ENCODE data around the gene EFNA1. TPM values are rescaled to one million over a fixed set of nuclear protein-coding genes. Genes with fewer than 3 reads are reported as not detected.

The EFNA1 gene
- total RNA-seq, 1 experiment from 2014 or later = 1.0 TPM

DNA sequence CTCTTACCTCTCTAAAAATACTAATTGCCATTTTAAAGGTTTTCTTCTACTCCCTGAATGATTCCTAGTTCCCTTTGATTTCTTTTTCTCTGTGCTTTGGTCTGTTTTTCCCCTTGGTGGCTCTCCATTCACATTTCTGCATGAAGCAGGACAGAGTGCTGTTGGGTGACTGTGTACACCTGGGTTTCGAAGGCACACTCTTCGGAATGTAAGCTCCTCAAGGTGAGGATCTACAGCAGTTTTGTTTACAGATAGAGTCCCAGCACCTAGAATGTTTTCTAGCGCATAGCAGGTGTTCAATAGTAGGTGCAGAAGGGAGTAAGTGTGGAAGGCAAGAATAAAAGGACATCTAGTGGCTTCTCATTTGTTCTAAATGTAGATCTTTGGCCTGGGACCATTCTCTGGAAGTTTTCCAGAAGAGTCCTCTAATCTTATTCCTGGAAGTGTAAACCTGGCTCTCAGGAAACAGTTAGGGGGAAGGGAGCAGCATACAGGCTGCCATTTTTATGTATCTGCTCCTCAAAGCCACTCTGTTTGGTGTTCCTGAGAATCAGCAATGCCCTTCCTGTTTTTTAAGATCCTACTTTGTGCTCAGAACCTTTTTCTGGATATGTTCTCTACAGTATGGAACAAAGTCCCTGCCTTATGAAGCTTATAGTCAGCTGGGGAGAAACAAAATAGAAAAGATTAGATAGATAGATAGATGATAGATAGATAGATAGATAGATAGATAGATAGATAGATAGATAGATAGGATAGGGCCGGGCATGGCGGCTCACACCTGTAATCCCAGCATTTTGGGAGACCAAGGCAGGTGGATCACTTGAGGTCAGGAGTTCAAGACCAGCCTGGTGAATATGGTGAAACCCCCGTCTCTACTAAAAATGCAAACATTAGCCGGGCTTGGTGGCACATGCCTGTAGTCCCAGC, 22.8 kb upstream of the EFNA1 start:
- TF ChIP-seq EZH2 (IDR thresholded peaks at IDR 0.05; ENCODE audit: borderline replicate concordance, low read depth, low read length, poor library complexity, severe bottlenecking) = no peak
- TF ChIP-seq, protein P1, sequence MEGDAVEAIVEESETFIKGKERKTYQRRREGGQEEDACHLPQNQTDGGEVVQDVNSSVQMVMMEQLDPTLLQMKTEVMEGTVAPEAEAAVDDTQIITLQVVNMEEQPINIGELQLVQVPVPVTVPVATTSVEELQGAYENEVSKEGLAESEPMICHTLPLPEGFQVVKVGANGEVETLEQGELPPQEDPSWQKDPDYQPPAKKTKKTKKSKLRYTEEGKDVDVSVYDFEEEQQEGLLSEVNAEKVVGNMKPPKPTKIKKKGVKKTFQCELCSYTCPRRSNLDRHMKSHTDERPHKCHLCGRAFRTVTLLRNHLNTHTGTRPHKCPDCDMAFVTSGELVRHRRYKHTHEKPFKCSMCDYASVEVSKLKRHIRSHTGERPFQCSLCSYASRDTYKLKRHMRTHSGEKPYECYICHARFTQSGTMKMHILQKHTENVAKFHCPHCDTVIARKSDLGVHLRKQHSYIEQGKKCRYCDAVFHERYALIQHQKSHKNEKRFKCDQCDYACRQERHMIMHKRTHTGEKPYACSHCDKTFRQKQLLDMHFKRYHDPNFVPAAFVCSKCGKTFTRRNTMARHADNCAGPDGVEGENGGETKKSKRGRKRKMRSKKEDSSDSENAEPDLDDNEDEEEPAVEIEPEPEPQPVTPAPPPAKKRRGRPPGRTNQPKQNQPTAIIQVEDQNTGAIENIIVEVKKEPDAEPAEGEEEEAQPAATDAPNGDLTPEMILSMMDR (conservative IDR thresholded peaks at IDR 0.05; ENCODE audit: low read depth, low read length) = no peak
- CTCF ChIA-PET = no interaction called here
- Histone ChIP-seq H3K27me3 (replicated peaks; ENCODE audit: insufficient read depth, low read depth, low read length, poor library complexity) (no peaks in the 10 kb centered on the region), H3K4me3 (ENCODE audit: low read depth, low read length, poor library complexity, severe bottlenecking) (no peak overlapping the region), H3K9me3 (ENCODE audit: low read depth, low read length, poor library complexity, severe bottlenecking) (no peaks in the 10 kb centered on the region), H3K36me3 (ENCODE audit: insufficient read depth, low read length, poor library complexity, severe bottlenecking) (no peaks in the 10 kb centered on the region), H3K27ac (ENCODE audit: low read depth, low read length, poor library complexity, severe bottlenecking) (no peak overlapping the region), H3K4me1 (ENCODE audit: insufficient read depth, low read length, poor library complexity, severe bottlenecking) (no peaks in the 10 kb centered on the region)
- intact Hi-C loops (cut with micrococcal nuclease; ENCODE audit: unreplicated experiment) = no loop called here
- DNase-seq (ENCODE audit: low spot score) = no peak
- BruUV-seq (replicated peaks) = no TSS peak
- POLR2A ChIA-PET (ENCODE audit: low non-redundant PET) = no interaction called here

DNA sequence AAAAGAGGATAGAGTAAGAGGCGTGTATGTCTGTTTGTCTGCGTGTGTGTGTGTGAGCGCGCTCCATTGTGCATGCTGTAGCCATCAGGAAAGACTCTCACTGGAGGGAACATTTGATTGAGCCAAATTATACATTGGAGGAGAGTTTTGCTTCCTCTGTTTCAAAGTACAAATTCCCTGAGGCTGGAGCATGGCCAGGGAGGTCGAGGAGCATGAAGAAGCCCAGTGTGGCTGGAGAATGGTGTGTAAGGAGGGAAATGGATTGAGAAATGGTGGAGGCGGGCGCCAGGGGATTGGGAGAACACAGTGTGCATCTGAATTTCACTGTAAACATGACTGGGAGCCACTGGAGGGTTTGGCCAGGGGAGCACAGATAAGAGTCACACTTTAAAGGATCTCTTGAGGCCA, 22.1 kb upstream of the EFNA1 start:
- CTCF ChIA-PET = no interaction called here
- H3K4me1 ChIP-seq (ENCODE audit: insufficient read depth, low read length, poor library complexity, severe bottlenecking) = no peaks in the 10 kb centered on the region
- H3K27me3 ChIP-seq (replicated peaks; ENCODE audit: insufficient read depth, low read depth, low read length, poor library complexity) = no peaks in the 10 kb centered on the region
- TF ChIP-seq, protein P1 (conservative IDR thresholded peaks at IDR 0.05; ENCODE audit: low read depth, low read length) = no peak
- no peak for TF ChIP-seq EZH2 (IDR thresholded peaks at IDR 0.05; ENCODE audit: borderline replicate concordance, low read depth, low read length, poor library complexity, severe bottlenecking)
- no peaks in the 10 kb centered on the region for H3K9me3 ChIP-seq (ENCODE audit: low read depth, low read length, poor library complexity, severe bottlenecking)
- H3K27ac ChIP-seq (ENCODE audit: low read depth, low read length, poor library complexity, severe bottlenecking) = no peak overlapping the region
- intact Hi-C loops (cut with micrococcal nuclease; ENCODE audit: unreplicated experiment) = no loop called here
- DNase-seq (ENCODE audit: low spot score) = no peak
- no TSS peak for BruUV-seq (replicated peaks)
- POLR2A ChIA-PET (ENCODE audit: low non-redundant PET) = no interaction called here
- no peaks in the 10 kb centered on the region for H3K36me3 ChIP-seq (ENCODE audit: insufficient read depth, low read length, poor library complexity, severe bottlenecking)
- no peak overlapping the region for H3K4me3 ChIP-seq (ENCODE audit: low read depth, low read length, poor library complexity, severe bottlenecking)

DNA sequence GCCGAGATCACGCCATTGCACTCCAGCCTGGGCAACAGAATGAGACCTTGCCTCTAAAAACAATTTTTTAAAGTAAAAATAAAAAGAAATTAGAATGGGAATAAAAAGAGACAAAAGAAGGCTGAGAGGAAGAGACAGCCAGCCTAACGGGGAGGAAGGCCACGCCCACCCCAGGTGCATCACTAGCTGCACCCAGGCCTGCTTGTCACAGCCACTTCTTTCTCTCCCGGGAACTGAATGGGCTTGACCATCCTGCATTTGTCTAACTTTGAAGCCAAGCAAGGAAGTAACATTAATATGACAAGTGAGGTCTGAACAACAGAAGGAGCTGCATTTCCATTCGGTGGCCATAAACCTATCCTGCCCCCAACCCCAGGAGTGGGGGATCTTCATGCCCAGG, 20.8 kb upstream of the EFNA1 start:
- no peaks in the 10 kb centered on the region for H3K36me3 ChIP-seq (ENCODE audit: insufficient read depth, low read length, poor library complexity, severe bottlenecking)
- intact Hi-C loops (cut with micrococcal nuclease; ENCODE audit: unreplicated experiment) = no loop called here
- H3K27ac ChIP-seq (ENCODE audit: low read depth, low read length, poor library complexity, severe bottlenecking) = no peak overlapping the region
- no peak for DNase-seq (ENCODE audit: low spot score)
- no peaks in the 10 kb centered on the region for H3K9me3 ChIP-seq (ENCODE audit: low read depth, low read length, poor library complexity, severe bottlenecking)
- CTCF ChIA-PET = no interaction called here
- H3K4me3 ChIP-seq (ENCODE audit: low read depth, low read length, poor library complexity, severe bottlenecking) = no peak overlapping the region
- no TSS peak for BruUV-seq (replicated peaks)
- no peaks in the 10 kb centered on the region for H3K27me3 ChIP-seq (replicated peaks; ENCODE audit: insufficient read depth, low read depth, low read length, poor library complexity)
- no peaks in the 10 kb centered on the region for H3K4me1 ChIP-seq (ENCODE audit: insufficient read depth, low read length, poor library complexity, severe bottlenecking)
- TF ChIP-seq, protein P1 (conservative IDR thresholded peaks at IDR 0.05; ENCODE audit: low read depth, low read length) = no peak
- TF ChIP-seq EZH2 (IDR thresholded peaks at IDR 0.05; ENCODE audit: borderline replicate concordance, low read depth, low read length, poor library complexity, severe bottlenecking) = no peak
- POLR2A ChIA-PET (ENCODE audit: low non-redundant PET) = interaction anchor here (0.7 kb wide), 2 partner anchors 61 to 272 kb away, joined by 3 to 4 read pairs; no protein-coding TSS in a partner anchor
